ENCODE data around the gene BEST2. TPM values are rescaled to one million over a fixed set of nuclear protein-coding genes. Genes with fewer than 3 reads are reported as not detected.

Gene BEST2
- total RNA-seq, 1 donor from 2014 or later: not detected

- H3K4me1 Mint-ChIP-seq: peaks cover 32% of the 10 kb centered on the region
- CTCF ChIA-PET: interaction anchor here (0.8 to 11.4 kb wide), 5 partner anchors 17 to 85 kb away, joined by 3 to 280 read pairs (median 7); partner anchors contain the start of gene HOOK2
These were observed 48.3 kb downstream of the BEST2 start for GRCh38 chr19:12799742-12800465.

GRCh38 chr19:12800466-12800770, 48.8 kb downstream of the BEST2 start:
- POLR2A ChIA-PET: interaction anchor here (0.6 to 1.2 kb wide), 5 partner anchors 9 to 258 kb away, joined by 3 to 7 read pairs (median 6); partner anchors contain the start of gene JUNB

More at GRCh38 chr19:12799742-12800465, 48.3 kb downstream of the BEST2 start:
- POLR2A ChIA-PET: interaction anchor here (0.6 to 1.2 kb wide), 8 partner anchors 8 to 118 kb away, joined by 3 to 7 read pairs (median 4); partner anchors contain the start of gene JUNB
- no peak overlapping the region for H3K27ac Mint-ChIP-seq
- no peak overlapping the region for H3K4me3 Mint-ChIP-seq
- peaks cover 2% of the 10 kb centered on the region for H3K36me3 Mint-ChIP-seq (ENCODE audit: low read depth)
- H3K27me3 Mint-ChIP-seq: peaks cover 5% of the 10 kb centered on the region
- ATAC-seq (ENCODE audit: low read depth) (no peak), DNase-seq (no peak)
- H3K9me3 Mint-ChIP-seq: no peaks in the 10 kb centered on the region
- no peak for TF ChIP-seq CTCF (IDR thresholded peaks at IDR 0.05)
- intact Hi-C loops (cut with micrococcal nuclease): no loop called here

GRCh38 chr19:12800923-12801465, 49.4 kb downstream of the BEST2 start:
- H3K4me1 Mint-ChIP-seq: peaks cover 26% of the 10 kb centered on the region

More at GRCh38 chr19:12800466-12800770, 48.8 kb downstream of the BEST2 start:
- H3K27me3 Mint-ChIP-seq: peaks cover 5% of the 10 kb centered on the region
- ATAC-seq (ENCODE audit: low read depth) (no peak), DNase-seq (no peak)
- no peak overlapping the region for H3K27ac Mint-ChIP-seq
- H3K9me3 Mint-ChIP-seq: no peaks in the 10 kb centered on the region
- peaks cover 30% of the 10 kb centered on the region for H3K4me1 Mint-ChIP-seq
- CTCF ChIA-PET: interaction anchor here (1.3 to 11.4 kb wide), 3 partner anchors 25 to 47 kb away, joined by 7 to 280 read pairs (median 278); partner anchors contain the start of gene HOOK2
- H3K4me3 Mint-ChIP-seq: peak overlapping the region; percentile 82
- intact Hi-C loops (cut with micrococcal nuclease): no loop called here
- peaks cover 2% of the 10 kb centered on the region for H3K36me3 Mint-ChIP-seq (ENCODE audit: low read depth)
- TF ChIP-seq CTCF (IDR thresholded peaks at IDR 0.05): no peak

GRCh38 chr19:12801466-12802266, 50.1 kb downstream of the BEST2 start, which contains the start of the genes PRDX2 and THSD8:
PRDX2 (minus strand) TSS chr19:12801800; CDS start chr19:12801261, 539 bp downstream.
THSD8 (plus strand) TSS chr19:12802069; CDS start chr19:12802072, 3 bp downstream.
- peaks cover 26% of the 10 kb centered on the region for H3K4me1 Mint-ChIP-seq
- peaks cover 3% of the 10 kb centered on the region for H3K36me3 Mint-ChIP-seq (ENCODE audit: low read depth)
- no peak for TF ChIP-seq CTCF (IDR thresholded peaks at IDR 0.05)
- peaks cover 5% of the 10 kb centered on the region for H3K27me3 Mint-ChIP-seq
- CTCF ChIA-PET: interaction anchor here (1.0 to 11.4 kb wide), 5 partner anchors 9 to 45 kb away, joined by 3 to 280 read pairs (median 7); partner anchors contain the start of gene HOOK2
- peak; percentile 69 for ATAC-seq (ENCODE audit: low read depth)
- H3K9me3 Mint-ChIP-seq: no peaks in the 10 kb centered on the region
- intact Hi-C loops (cut with micrococcal nuclease): no loop called here
- peak within 1 kb of the TSS; percentile 82 for H3K4me3 Mint-ChIP-seq
- POLR2A ChIA-PET: interaction anchor here (0.7 to 1.3 kb wide), 4 partner anchors 8 to 32 kb away, joined by 3 to 5 read pairs (median 4); no protein-coding TSS in a partner anchor
- H3K27ac Mint-ChIP-seq: no peak within 1 kb of the TSS
- DNase-seq: peak; percentile 59

More at GRCh38 chr19:12800923-12801465, 49.4 kb downstream of the BEST2 start:
- Mint-ChIP-seq H3K4me3 (peak overlapping the region; percentile 82), H3K36me3 (ENCODE audit: low read depth) (peaks cover 2% of the 10 kb centered on the region), H3K9me3 (no peaks in the 10 kb centered on the region), H3K27ac (no peak overlapping the region), H3K27me3 (peaks cover 5% of the 10 kb centered on the region)
- intact Hi-C loops (cut with micrococcal nuclease): no loop called here
- CTCF ChIA-PET: interaction anchor here (1.3 to 11.4 kb wide), 3 partner anchors 26 to 46 kb away, joined by 7 to 280 read pairs (median 278); partner anchors contain the start of gene HOOK2
- ATAC-seq (ENCODE audit: low read depth) (no peak), DNase-seq (no peak)
- POLR2A ChIA-PET: interaction anchor here (0.6 to 1.2 kb wide), 3 partner anchors 10 to 259 kb away, joined by 3 to 7 read pairs (median 6); partner anchors contain the start of gene JUNB
- TF ChIP-seq CTCF (IDR thresholded peaks at IDR 0.05): no peak
